Gastrocnemius medialis (tissue), 4 donors: ENCODE measurements around the gene EIF3D.

Experiments used
- CTCF ChIP-seq, 5 experiments: fragments of 450-650 bp in 3 of 5; fragments of 200-600 bp in 2 of 5; sonication (generic) in 2 of 5; IDR thresholded peaks in 4 of 5; conservative IDR thresholded peaks in 1 of 5; 1 replicate in 4 of 5; 2 replicates in 1 of 5; pipeline ENCODE4 v1.5.1; 2016 to 2019; ENCODE audit warnings: antibody characterized with exemption in 5 of 5, mild to moderate bottlenecking in 3 of 5, moderate library complexity in 3 of 5
- POLR2A ChIP-seq, 2 donors: fragments of 450-650 bp; IDR thresholded peaks; one replicate each; pipeline ENCODE4 v1.6.1; 2017; ENCODE audit warnings: antibody characterized with exemption in 2 of 2, mild to moderate bottlenecking in 2 of 2, moderate library complexity in 2 of 2

- TF ChIP-seq CTCF (IDR thresholded peaks at IDR 0.05 in 4 of 5, conservative IDR thresholded peaks at IDR 0.05 in 1 of 5): no peak
- no peak for TF ChIP-seq POLR2A (IDR thresholded peaks at IDR 0.05)
These were observed 16.6 kb downstream of the EIF3D start for GRCh38 chr22:36512333-36512732.
